ENCODE data around the gene RAPH1. TPM values are rescaled to one million over a fixed set of nuclear protein-coding genes. Genes with fewer than 3 reads are reported as not detected.

Gene RAPH1
- total and polyA plus RNA-seq, 9 of the 15 experiments (the other 6 are each of a cell fraction or from before 2014, with no cell fraction given): 0.07 to 0.71 (median 0.27) TPM

- Histone ChIP-seq H3K9me1 (ENCODE audit: control insufficient read depth, insufficient read depth, low read length) (no peaks in the 10 kb centered on the region), H3K9me3 (replicated peaks; ENCODE audit: control insufficient read depth, insufficient read depth, low read depth, low read length) (no peaks in the 10 kb centered on the region), H4K20me1 (replicated peaks; ENCODE audit: control insufficient read depth, insufficient read depth, low read length) (no peaks in the 10 kb centered on the region), H3K27ac (ENCODE audit: extremely low read depth, low read depth, low read length) (no peak overlapping the region), H3K79me2 (ENCODE audit: control insufficient read depth, insufficient read depth, low read length) (no peaks in the 10 kb centered on the region), H3K9ac (ENCODE audit: insufficient read depth in 1 of 2, low read depth in 2 of 2, low read length in 2 of 2) (no peak overlapping the region), H3K4me2 (ENCODE audit: insufficient read depth, low read length) (no peak overlapping the region), H2AFZ (ENCODE audit: low read depth, low read length) (no peak overlapping the region), H3K4me3 (no peak overlapping the region), H3K36me3 (ENCODE audit: control insufficient read depth, insufficient read depth, low read length) (no peaks in the 10 kb centered on the region), H3K4me1 (replicated peaks in 1 of 2; ENCODE audit: control insufficient read depth in 2 of 2, insufficient read depth in 2 of 2, low read length in 2 of 2) (no peaks in the 10 kb centered on the region), H3K27me3 (ENCODE audit: control insufficient read depth in 2 of 2, insufficient read depth in 2 of 2, low read length in 2 of 2) (no peaks in the 10 kb centered on the region)
- no peak for FAIRE-seq
- in situ Hi-C loops (cut with MboI): no loop called here
- intact Hi-C loops (cut with micrococcal nuclease): no loop called here
- ATAC-seq: no peak
- CTCF ChIA-PET (ENCODE audit: low intra/inter-chr PET ratio): no interaction called here
- POLR2A ChIA-PET: no interaction called here
- BruUV-seq (replicated peaks): no TSS peak
- 89% methylated on average over 3 of the region's 3 CpGs for WGBS (ENCODE audit: insufficient coverage, low coverage, missing lambda C conversion rate)
- no peak for DNase-seq (ENCODE audit: extremely low read depth in 1 of 4, low spot score in 3 of 4)
- TF ChIP-seq SP2 (IDR thresholded peaks at IDR 0.05; ENCODE audit: extremely low read depth, low read depth, low read length, poor library complexity, severe bottlenecking): no peak
- TF ChIP-seq STAT5B (CRISPR knock-in tag; IDR thresholded peaks at IDR 0.05): no peak
- no peak for TF ChIP-seq MAX (CRISPR knock-in tag; IDR thresholded peaks at IDR 0.05)
- no peak for TF ChIP-seq HEY1 (CRISPR knock-in tag; IDR thresholded peaks at IDR 0.05; ENCODE audit: borderline replicate concordance)
- TF ChIP-seq SUPT5H (IDR thresholded peaks at IDR 0.05): no peak
- TF ChIP-seq ZNF224 (CRISPR knock-in tag; IDR thresholded peaks at IDR 0.05): no peak
- TF ChIP-seq, protein P1, sequence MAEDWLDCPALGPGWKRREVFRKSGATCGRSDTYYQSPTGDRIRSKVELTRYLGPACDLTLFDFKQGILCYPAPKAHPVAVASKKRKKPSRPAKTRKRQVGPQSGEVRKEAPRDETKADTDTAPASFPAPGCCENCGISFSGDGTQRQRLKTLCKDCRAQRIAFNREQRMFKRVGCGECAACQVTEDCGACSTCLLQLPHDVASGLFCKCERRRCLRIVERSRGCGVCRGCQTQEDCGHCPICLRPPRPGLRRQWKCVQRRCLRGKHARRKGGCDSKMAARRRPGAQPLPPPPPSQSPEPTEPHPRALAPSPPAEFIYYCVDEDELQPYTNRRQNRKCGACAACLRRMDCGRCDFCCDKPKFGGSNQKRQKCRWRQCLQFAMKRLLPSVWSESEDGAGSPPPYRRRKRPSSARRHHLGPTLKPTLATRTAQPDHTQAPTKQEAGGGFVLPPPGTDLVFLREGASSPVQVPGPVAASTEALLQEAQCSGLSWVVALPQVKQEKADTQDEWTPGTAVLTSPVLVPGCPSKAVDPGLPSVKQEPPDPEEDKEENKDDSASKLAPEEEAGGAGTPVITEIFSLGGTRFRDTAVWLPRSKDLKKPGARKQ (CRISPR knock-in tag; IDR thresholded peaks at IDR 0.05): no peak
- TF ChIP-seq PPARD (CRISPR knock-in tag; IDR thresholded peaks at IDR 0.05): no peak
- no peak for TF ChIP-seq MYBL2 (IDR thresholded peaks at IDR 0.05; ENCODE audit: low read depth)
- no peak for TF ChIP-seq MYBL2 (CRISPR knock-in tag; IDR thresholded peaks at IDR 0.05; ENCODE audit: borderline replicate concordance)
- no peak for TF ChIP-seq TFAM (CRISPR knock-in tag; conservative IDR thresholded peaks at IDR 0.05)
- no peak for TF ChIP-seq TAF9B (IDR thresholded peaks at IDR 0.05; ENCODE audit: partially characterized antibody)
- TF ChIP-seq NCOA1 (IDR thresholded peaks at IDR 0.05; ENCODE audit: low read depth): no peak
- TF ChIP-seq, protein P2, sequence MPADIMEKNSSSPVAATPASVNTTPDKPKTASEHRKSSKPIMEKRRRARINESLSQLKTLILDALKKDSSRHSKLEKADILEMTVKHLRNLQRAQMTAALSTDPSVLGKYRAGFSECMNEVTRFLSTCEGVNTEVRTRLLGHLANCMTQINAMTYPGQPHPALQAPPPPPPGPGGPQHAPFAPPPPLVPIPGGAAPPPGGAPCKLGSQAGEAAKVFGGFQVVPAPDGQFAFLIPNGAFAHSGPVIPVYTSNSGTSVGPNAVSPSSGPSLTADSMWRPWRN (IDR thresholded peaks at IDR 0.05; ENCODE audit: low read depth): no peak
Measured at GRCh38 chr2:203379156-203379555, 155.9 kb downstream of the RAPH1 start.

Measured in K562 (cell line).